Epithelial cell of proximal tubule (primary cell): ENCODE results near the gene POLE. TPM values are rescaled to one million over a fixed set of nuclear protein-coding genes. Genes with fewer than 3 reads are reported as not detected.

Source experiments
- DNase-seq: peaks from one replicate; pipeline ENCODE4 v3.0.0-alpha.2; 2011; ENCODE audit warnings: low read depth
- H3K4me3 ChIP-seq: 2 replicates; pipeline ENCODE4 v1.5.1; 2011; ENCODE audit warnings: low read depth, mild to moderate bottlenecking, low read length
- CTCF ChIP-seq: conservative IDR thresholded peaks from 2 replicates; pipeline ENCODE4 v1.5.1; 2012; ENCODE audit warnings: low read depth, mild to moderate bottlenecking, low read length
- total RNA-seq: library from RNA; depleted of rRNA; stranded (reverse); fragments of >200 nt; gene quantifications from 2 replicates; pipeline ENCODE4 v1.2.3, GENCODE V29; 2015

Gene POLE
- total RNA-seq, 1 donor from 2014 or later: 37.9 TPM

GRCh38 chr12:132669166-132669879 lies 17.8 kb downstream of the POLE start:
- no peak overlapping the region for H3K4me3 ChIP-seq
- no peak for TF ChIP-seq CTCF
- no peak for DNase-seq

GRCh38 chr12:132668191-132669088 lies 18.7 kb downstream of the POLE start:
- no peak for TF ChIP-seq CTCF
- no peak for DNase-seq
- no peak overlapping the region for H3K4me3 ChIP-seq

- TF ChIP-seq CTCF: no peak
- no peak overlapping the region for H3K4me3 ChIP-seq
- no peak for DNase-seq
These were observed 21.3 kb downstream of the POLE start for GRCh38 chr12:132665794-132666193.

GRCh38 chr12:132665149-132665491 lies 22.0 kb downstream of the POLE start:
- TF ChIP-seq CTCF: no peak
- no peak overlapping the region for H3K4me3 ChIP-seq
- DNase-seq: no peak

GRCh38 chr12:132664206-132665148 lies 22.7 kb downstream of the POLE start:
- H3K4me3 ChIP-seq: no peak overlapping the region
- TF ChIP-seq CTCF: no peak
- no peak for DNase-seq

GRCh38 chr12:132662901-132663755 lies 24.0 kb downstream of the POLE start:
- no peak for DNase-seq
- TF ChIP-seq CTCF: no peak
- no peak overlapping the region for H3K4me3 ChIP-seq
